H1 (cell line): Measurements from ENCODE around the gene WDR81.

Experiments used
- CBX8 ChIP-seq: fragments of 300-800, 300-1000 bp; sonication (generic); IDR thresholded peaks from 2 replicates; pipeline ENCODE4 v1.7.1; 2016; ENCODE audit warnings: low read depth, low read length, borderline replicate concordance
- NRF1 ChIP-seq: IDR thresholded peaks from 2 replicates; pipeline ENCODE4 v1.6.1; 2011; ENCODE audit warnings: mild to moderate bottlenecking, low read depth, low read length, improper control_type of control experiment
- POLR2AphosphoS5 ChIP-seq: IDR thresholded peaks from 2 replicates; pipeline ENCODE4 v1.6.1; 2011; ENCODE audit warnings: low read depth, low read length
- RXRA ChIP-seq: IDR thresholded peaks from 2 replicates; pipeline ENCODE4 v1.6.1; 2011; ENCODE audit warnings: low read depth, mild to moderate bottlenecking, low read length, moderate library complexity; ENCODE audit not compliant: insufficient read depth
- TF ChIP-seq, protein P1 (sequence below), 3 experiments: IDR thresholded peaks; 1 replicate in 2 of 3; 2 replicates in 1 of 3; pipeline versions ENCODE4 v1.5.1 to v1.6.1; 2011; ENCODE audit warnings: low read length in 3 of 3, mild to moderate bottlenecking in 3 of 3, inconsistent platforms in 2 of 3, low read depth in 1 of 3, moderate library complexity in 1 of 3; ENCODE audit not compliant: insufficient read depth in 1 of 3; ENCODE audit errors: control extremely low read depth in 1 of 3
- TF ChIP-seq, protein P2 (sequence below): IDR thresholded peaks from 2 replicates; pipeline ENCODE4 v1.6.1; 2012; ENCODE audit warnings: low read length, inconsistent platforms

DNA sequence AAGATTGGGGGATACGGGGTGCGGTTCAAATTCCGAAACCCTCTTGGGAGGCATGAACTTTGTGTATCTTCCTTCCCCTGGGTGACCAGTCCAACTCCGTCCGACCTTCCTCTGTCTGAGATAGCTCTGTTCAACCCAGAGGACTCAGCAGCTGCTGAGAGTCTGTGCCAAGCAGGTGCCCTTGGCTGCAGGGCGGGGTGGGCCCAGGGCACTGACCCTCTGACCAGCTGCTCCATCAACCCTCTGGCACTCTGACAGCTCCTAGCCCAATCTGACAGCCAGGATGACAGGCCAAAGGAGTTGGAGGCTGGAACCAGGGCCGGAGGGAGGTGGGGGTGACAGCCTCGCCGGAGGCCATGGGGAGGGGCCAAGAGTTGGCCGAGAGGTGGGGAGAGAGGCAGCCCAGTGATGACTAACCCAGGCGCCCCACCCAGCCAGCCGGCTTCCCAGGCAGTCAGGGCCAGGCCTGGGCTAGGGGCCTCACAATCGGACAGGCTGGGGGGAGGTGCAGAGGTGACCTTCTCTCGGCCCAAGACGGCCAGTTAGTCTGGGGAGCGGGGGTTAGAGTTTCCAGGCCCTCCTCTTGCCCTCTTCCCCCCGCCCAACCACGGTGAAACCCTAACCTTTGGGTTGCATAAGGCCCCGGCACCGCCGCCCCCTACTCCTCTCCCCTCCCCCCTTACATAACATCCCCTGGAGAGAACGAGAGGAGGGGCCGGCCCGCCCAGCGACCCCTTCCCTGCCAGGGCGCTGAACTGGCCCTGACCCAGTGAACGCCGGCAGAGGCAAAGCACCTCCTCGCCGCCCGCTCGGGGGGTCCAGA is 9.3 kb upstream of the WDR81 start:
- TF ChIP-seq CBX8 (no peak), POLR2AphosphoS5 (no peak), NRF1 (no peak), RXRA (no peak)
- TF ChIP-seq, protein P1, sequence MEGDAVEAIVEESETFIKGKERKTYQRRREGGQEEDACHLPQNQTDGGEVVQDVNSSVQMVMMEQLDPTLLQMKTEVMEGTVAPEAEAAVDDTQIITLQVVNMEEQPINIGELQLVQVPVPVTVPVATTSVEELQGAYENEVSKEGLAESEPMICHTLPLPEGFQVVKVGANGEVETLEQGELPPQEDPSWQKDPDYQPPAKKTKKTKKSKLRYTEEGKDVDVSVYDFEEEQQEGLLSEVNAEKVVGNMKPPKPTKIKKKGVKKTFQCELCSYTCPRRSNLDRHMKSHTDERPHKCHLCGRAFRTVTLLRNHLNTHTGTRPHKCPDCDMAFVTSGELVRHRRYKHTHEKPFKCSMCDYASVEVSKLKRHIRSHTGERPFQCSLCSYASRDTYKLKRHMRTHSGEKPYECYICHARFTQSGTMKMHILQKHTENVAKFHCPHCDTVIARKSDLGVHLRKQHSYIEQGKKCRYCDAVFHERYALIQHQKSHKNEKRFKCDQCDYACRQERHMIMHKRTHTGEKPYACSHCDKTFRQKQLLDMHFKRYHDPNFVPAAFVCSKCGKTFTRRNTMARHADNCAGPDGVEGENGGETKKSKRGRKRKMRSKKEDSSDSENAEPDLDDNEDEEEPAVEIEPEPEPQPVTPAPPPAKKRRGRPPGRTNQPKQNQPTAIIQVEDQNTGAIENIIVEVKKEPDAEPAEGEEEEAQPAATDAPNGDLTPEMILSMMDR (IDR thresholded peaks at IDR 0.05; ENCODE audit: control extremely low read depth in 1 of 3, insufficient read depth in 1 of 3, low read depth in 1 of 3, low read length in 3 of 3), result no peak
- TF ChIP-seq, protein P2, sequence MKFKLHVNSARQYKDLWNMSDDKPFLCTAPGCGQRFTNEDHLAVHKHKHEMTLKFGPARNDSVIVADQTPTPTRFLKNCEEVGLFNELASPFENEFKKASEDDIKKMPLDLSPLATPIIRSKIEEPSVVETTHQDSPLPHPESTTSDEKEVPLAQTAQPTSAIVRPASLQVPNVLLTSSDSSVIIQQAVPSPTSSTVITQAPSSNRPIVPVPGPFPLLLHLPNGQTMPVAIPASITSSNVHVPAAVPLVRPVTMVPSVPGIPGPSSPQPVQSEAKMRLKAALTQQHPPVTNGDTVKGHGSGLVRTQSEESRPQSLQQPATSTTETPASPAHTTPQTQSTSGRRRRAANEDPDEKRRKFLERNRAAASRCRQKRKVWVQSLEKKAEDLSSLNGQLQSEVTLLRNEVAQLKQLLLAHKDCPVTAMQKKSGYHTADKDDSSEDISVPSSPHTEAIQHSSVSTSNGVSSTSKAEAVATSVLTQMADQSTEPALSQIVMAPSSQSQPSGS, result no peak
